SK-N-SH (cell line): Measurements from ENCODE around the gene TMEM245. TPM values are rescaled to one million over a fixed set of nuclear protein-coding genes. Genes with fewer than 3 reads are reported as not detected.
A peak's percentile ranks its signal among the peaks of the same experiment; 100 is the strongest.

ENCODE experiments used
- CTCF ChIA-PET: fragments of 300-600, 350-600 bp; formaldehyde crosslinking; extraction: SDS; loops from one replicate; lab custom pipeline; 2021; lab: Yijun Ruan, JAX
- POLR2A ChIA-PET: fragments of 350-600 bp; sonication (Branson Sonifier 250); formaldehyde crosslinking; extraction: SDS; loops from one replicate; lab custom pipeline; 2020; ENCODE audit warnings: antibody characterized with exemption, inconsistent platforms; lab: Yijun Ruan, JAX
- DNase-seq: peaks from one replicate; pipeline ENCODE4 v3.0.0; 2012
- H2AFZ ChIP-seq: fragments of 200-600 bp; sonication (generic); 2 replicates; pipeline ENCODE4 v1.8.1; 2016; ENCODE audit warnings: antibody characterized with exemption, mild to moderate bottlenecking, low read depth
- H3F3A ChIP-seq: fragments of 200-600 bp; sonication (generic); replicated peaks from 2 replicates; pipeline ENCODE3; 2016; ENCODE audit warnings: antibody characterized with exemption, mild to moderate bottlenecking; ENCODE audit not compliant: insufficient read depth
- H3K27ac ChIP-seq, 2 experiments: fragments of 200-500 bp in 1 of 2; fragments of 200-600 bp in 1 of 2; sonication (Bioruptor generic) in 1 of 2; sonication (generic), shearing (Covaris generic) in 1 of 2; 2 replicates each; pipeline versions ENCODE4 v1.5.1 to v1.6.1; 2014 to 2016; ENCODE audit warnings: low read depth in 2 of 2, inconsistent platforms in 1 of 2, low read length in 1 of 2, mild to moderate bottlenecking in 1 of 2, mixed read lengths in 1 of 2
- H3K27me3 ChIP-seq: fragments of 200-600 bp; sonication (generic), shearing (Covaris generic); 2 replicates; pipeline ENCODE4 v1.6.1; 2016; ENCODE audit warnings: mixed run types; ENCODE audit not compliant: insufficient read depth
- H3K36me3 ChIP-seq, 2 experiments: fragments of 200-500 bp in 1 of 2; fragments of 200-600 bp in 1 of 2; sonication (Bioruptor generic) in 1 of 2; sonication (generic) in 1 of 2; replicated peaks in 1 of 2; 2 replicates each; pipeline versions ENCODE3 to v1.5.1; 2014 to 2016; ENCODE audit warnings: low read length in 1 of 2, mild to moderate bottlenecking in 1 of 2; ENCODE audit not compliant: insufficient read depth in 2 of 2, control insufficient read depth in 1 of 2
- H3K4me1 ChIP-seq, 2 experiments: fragments of 200-500 bp in 1 of 2; fragments of 200-600 bp in 1 of 2; sonication (Bioruptor generic) in 1 of 2; sonication (generic), shearing (Covaris generic) in 1 of 2; 2 replicates each; pipeline versions ENCODE4 v1.5.1 to v1.6.1; 2014 to 2016; ENCODE audit warnings: low read depth in 1 of 2, low read length in 1 of 2, mixed run types in 1 of 2; ENCODE audit not compliant: insufficient read depth in 2 of 2, control insufficient read depth in 1 of 2
- H3K4me2 ChIP-seq: fragments of 200-600 bp; sonication (generic), shearing (Covaris generic); 2 replicates; pipeline ENCODE4 v1.6.1; 2017; ENCODE audit warnings: mixed run types
- H3K4me3 ChIP-seq, 2 experiments: fragments of 200-500 bp in 1 of 2; fragments of 200-600 bp in 1 of 2; sonication (Bioruptor generic) in 1 of 2; sonication (generic), shearing (Covaris generic) in 1 of 2; 2 replicates each; pipeline versions ENCODE4 v1.5.1 to v1.8.1; 2014 to 2016; ENCODE audit warnings: low read depth in 2 of 2, inconsistent platforms in 1 of 2, low read length in 1 of 2, mild to moderate bottlenecking in 1 of 2, mixed read lengths in 1 of 2, moderate library complexity in 1 of 2
- H3K79me2 ChIP-seq: fragments of 200-600 bp; sonication (generic); 2 replicates; pipeline ENCODE4 v1.8.1; 2017; ENCODE audit warnings: mild to moderate bottlenecking; ENCODE audit not compliant: insufficient read depth
- H3K9ac ChIP-seq: fragments of 200-600 bp; sonication (generic); 2 replicates; pipeline ENCODE4 v1.6.1; 2017; ENCODE audit warnings: mixed run types
- H3K9me2 ChIP-seq: fragments of 200-600 bp; sonication (generic); 2 replicates; pipeline ENCODE4 v1.6.1; 2017; ENCODE audit warnings: mixed run types
- H3K9me3 ChIP-seq: fragments of 200-600 bp; sonication (generic); 2 replicates; pipeline ENCODE4 v1.6.1; 2017; ENCODE audit warnings: mixed run types, mild to moderate bottlenecking, moderate library complexity
- H4K20me1 ChIP-seq: fragments of 200-600 bp; sonication (generic); 2 replicates; pipeline ENCODE4 v1.6.1; 2017; ENCODE audit warnings: mild to moderate bottlenecking, mixed run types; ENCODE audit not compliant: insufficient read depth
- ELF1 ChIP-seq: IDR thresholded peaks from 2 replicates; pipeline ENCODE4 v1.4.0; 2012
- FOXM1 ChIP-seq: IDR thresholded peaks from 2 replicates; pipeline ENCODE4 v1.4.0; 2012; ENCODE audit warnings: low read depth, mild to moderate bottlenecking
- GABPA ChIP-seq: IDR thresholded peaks from 2 replicates; pipeline ENCODE4 v1.4.0; 2012; ENCODE audit warnings: low read depth, mild to moderate bottlenecking
- GATA2 ChIP-seq: sonication (generic); formaldehyde crosslinking; IDR thresholded peaks from 2 replicates; pipeline ENCODE4 v1.5.0; 2020; ENCODE audit warnings: mild to moderate bottlenecking, missing genetic modification reagents
- IRF3 ChIP-seq: fragments of 150-350 bp; IDR thresholded peaks from 2 replicates; pipeline ENCODE4 v1.6.1; 2016; ENCODE audit warnings: mild to moderate bottlenecking, low read depth, low read length
- MAX ChIP-seq: IDR thresholded peaks from 2 replicates; pipeline ENCODE4 v1.4.0; 2012; ENCODE audit warnings: low read depth
- MEF2A ChIP-seq: IDR thresholded peaks from 2 replicates; pipeline ENCODE4 v1.4.0; 2012; ENCODE audit warnings: low read depth, borderline replicate concordance
- MXI1 ChIP-seq: IDR thresholded peaks from 2 replicates; pipeline ENCODE4 v1.6.1; 2012; ENCODE audit warnings: mild to moderate bottlenecking, low read depth, low read length, improper control_type of control experiment
- POLR2AphosphoS5 ChIP-seq: IDR thresholded peaks from 2 replicates; pipeline ENCODE4 v1.6.1; 2012; ENCODE audit warnings: low read depth, low read length
- RAD21 ChIP-seq: IDR thresholded peaks from 2 replicates; pipeline ENCODE4 v1.6.1; 2012; ENCODE audit warnings: mild to moderate bottlenecking, low read length
- TCF12 ChIP-seq: IDR thresholded peaks from 2 replicates; pipeline ENCODE4 v1.4.0; 2012
- USF1 ChIP-seq: IDR thresholded peaks from 2 replicates; pipeline ENCODE4 v1.4.0; 2012; ENCODE audit warnings: low read depth, borderline replicate concordance
- USF2 ChIP-seq: fragments of 150-350 bp; IDR thresholded peaks from 2 replicates; pipeline ENCODE4 v1.6.1; 2017; ENCODE audit warnings: antibody characterized with exemption, low read length, low read depth, borderline replicate concordance
- YY1 ChIP-seq: IDR thresholded peaks from 2 replicates; pipeline ENCODE4 v1.4.0; 2012; ENCODE audit warnings: low read depth, mild to moderate bottlenecking
- ZBTB33 ChIP-seq: IDR thresholded peaks from 2 replicates; pipeline ENCODE4 v1.4.0; 2012; ENCODE audit warnings: low read depth, borderline replicate concordance
- WGBS: methylation state at CpG from one replicate; pipeline ENCODE4 v1.1.6; 2017; ENCODE audit warnings: low lambda C conversion rate; 5-methylcytosine and 5-hydroxymethylcytosine counted together
- polyA plus RNA-seq, 3 experiments: library from polyadenylated mRNA; depleted of rRNA; stranded (reverse); fragments of >200 nt; gene quantifications; 2 replicates each; pipeline ENCODE4 v1.2.3, GENCODE V29; 2012

The TMEM245 gene
- polyA plus RNA-seq, 1 of the 3 experiments (the other 2 are of a cell fraction), result 17.5 TPM

GRCh38 chr9:109115931-109116526, 3.7 kb downstream of the TMEM245 start:
- Histone ChIP-seq H3K79me2 (peaks cover 91% of the 10 kb centered on the region), H3K4me3 (no peak overlapping the region), H3K9me3 (no peaks in the 10 kb centered on the region), H3K9me2 (no peaks in the 10 kb centered on the region), H3K27me3 (no peaks in the 10 kb centered on the region), H3K27ac (no peak overlapping the region), H3F3A (peaks cover 22% of the 10 kb centered on the region), H3K36me3 (no peaks in the 10 kb centered on the region), H2AFZ (no peak overlapping the region), H4K20me1 (peaks cover 40% of the 10 kb centered on the region), H3K4me2 (peak overlapping the region; percentile 94; the same call in 1 of the 2 replicates), H3K9ac (no peak overlapping the region), H3K4me1 (peaks cover 13 to 44% of the 10 kb centered on the region in 2 experiments; a peak in 3 of 4 replicates)
- TF ChIP-seq FOXM1 (no peak), USF1 (no peak), GABPA (no peak), YY1 (no peak), ZBTB33 (no peak), POLR2AphosphoS5 (no peak), MXI1 (no peak), MAX (no peak), TCF12 (no peak), RAD21 (no peak), GATA2 (CRISPR knock-in tag) (no peak), ELF1 (no peak), USF2 (no peak), IRF3 (no peak), MEF2A (no peak)
- ChIA-PET POLR2A (no interaction called here), CTCF (no interaction called here)
- 98% methylated on average over 3 of the region's 3 CpGs for WGBS
- no peak for DNase-seq
